GM18870 (cell line): Measurements from ENCODE around the gene DEAF1.

ENCODE experiments used
- ATAC-seq: cut with Tn5 transposase; IDR thresholded peaks from one replicate; pipeline ENCODE4 v1.9.1; 2021; ENCODE audit warnings: moderate library complexity; ENCODE audit not compliant: unreplicated experiment

Gene DEAF1

DNA sequence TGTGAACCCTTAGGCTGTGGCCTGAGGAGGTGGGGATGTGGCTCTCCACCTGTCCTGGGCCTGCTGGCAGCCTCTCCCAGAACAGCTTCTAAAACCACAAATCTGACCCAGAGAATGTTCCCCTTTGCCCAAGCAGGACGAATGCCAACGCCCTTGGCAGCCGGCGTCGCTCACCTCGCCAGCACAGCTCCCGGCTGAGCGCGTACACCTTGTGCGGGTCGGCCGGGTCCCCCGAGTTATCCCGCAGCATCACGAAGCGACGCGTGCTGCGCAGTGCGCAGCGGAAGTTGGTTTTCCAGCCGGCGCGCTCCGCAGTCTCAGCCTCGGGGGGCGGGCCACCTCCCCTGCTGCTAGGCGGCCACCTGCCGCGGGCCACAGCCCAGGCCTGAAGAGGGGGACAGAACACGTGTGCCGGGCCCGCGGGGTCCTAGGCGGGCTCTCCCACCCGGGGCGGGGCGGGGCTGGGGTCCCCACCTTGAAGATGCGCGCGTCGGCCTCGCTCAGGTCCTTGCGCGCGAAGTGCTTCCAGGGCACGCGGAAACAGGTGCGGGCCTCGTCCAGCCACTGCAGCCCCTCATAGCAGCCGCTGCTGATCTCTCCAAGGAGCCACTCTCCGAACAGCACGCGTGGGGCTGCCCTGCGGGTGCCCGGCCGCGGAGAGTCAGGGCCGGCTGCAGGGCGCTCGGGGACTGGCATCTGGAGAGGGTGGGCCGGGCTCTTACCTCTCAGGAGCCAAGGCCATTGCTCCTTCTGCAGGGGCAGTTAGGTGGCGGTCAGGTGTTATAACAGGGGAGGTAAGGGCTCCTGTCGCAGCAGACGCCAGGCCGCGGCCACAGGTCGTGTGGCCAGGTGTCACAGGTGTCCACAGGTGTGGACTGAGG, 80.2 kb downstream of the DEAF1 start:
- ATAC-seq: peak; percentile 2

DNA sequence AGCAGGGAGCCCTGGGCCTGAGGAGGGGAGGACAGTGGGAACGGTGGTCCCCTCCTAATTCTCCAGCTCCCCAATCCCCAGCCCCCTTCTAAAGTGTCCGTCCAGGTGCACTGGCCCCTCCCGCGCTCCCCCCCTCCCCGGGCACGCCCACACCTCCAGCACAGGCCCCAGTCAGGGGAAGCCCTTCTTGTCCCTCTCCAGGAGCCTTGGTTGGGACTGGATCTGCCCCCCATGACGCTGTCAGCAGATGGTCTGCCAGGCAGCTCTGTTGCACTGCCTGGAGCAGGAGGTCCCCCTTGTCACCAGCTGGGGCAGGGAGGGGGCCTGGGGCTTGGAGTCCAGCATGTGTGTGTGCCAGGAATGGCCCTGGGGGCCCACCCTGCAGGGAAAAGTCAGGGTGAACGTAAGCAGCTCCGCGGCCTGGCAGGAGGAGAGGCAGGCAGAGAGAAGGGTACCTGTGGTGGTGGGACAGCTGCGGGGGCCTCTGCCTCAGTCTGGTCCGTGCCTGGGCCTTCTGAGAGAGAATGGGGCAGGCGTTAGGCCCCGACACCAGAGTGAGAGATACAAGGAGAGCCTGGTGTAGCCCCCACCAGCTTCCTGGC, 80.9 kb downstream of the DEAF1 start:
- ATAC-seq: no peak

DNA sequence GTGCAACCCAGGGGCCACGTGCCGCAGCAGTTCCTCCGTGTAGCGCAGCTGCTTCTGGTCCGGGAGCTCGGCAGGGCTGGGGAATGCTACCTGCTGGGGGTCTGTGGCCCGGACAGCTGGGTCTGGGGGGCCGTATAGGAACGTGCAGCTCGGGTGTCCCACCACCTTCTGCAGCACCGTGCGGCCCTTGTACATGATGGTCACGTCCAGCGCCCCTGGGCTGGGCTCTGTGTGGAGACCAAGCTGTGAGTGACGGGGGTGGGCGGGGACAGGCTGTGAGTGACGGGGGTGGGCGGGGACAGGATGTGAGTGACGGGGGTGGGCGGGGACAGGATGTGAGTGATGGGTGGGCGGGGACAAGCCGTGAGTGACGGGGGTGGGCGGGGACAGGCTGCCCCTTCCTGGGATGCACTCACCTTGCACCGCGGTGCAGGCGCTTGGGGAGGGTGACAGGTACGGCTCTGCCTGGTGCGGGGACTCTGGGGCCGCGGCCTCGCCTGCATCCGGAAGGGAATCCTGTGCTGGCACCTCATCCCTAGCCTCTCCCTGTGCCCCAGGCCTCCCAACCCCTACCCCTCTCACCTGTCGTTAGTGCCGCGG, 81.6 kb downstream of the DEAF1 start:
- no peak for ATAC-seq

DNA sequence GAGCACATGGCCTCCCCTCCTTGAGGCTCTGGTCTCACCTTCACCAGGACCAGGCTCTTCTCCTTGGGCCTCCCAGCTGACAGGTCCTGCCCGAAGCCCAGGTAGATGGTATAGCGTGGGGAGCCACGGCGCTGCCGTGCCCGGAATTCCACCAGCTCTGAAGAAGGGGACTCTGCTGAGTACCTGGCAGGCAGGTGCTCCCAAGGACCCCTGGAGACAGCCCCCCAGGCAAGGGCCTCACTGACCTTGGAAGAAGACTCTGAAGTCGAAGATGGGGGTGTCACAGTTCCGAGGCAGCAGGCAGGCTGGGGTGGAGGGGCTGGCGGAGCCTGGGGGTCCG, 82.1 kb downstream of the DEAF1 start:
- ATAC-seq: no peak

DNA sequence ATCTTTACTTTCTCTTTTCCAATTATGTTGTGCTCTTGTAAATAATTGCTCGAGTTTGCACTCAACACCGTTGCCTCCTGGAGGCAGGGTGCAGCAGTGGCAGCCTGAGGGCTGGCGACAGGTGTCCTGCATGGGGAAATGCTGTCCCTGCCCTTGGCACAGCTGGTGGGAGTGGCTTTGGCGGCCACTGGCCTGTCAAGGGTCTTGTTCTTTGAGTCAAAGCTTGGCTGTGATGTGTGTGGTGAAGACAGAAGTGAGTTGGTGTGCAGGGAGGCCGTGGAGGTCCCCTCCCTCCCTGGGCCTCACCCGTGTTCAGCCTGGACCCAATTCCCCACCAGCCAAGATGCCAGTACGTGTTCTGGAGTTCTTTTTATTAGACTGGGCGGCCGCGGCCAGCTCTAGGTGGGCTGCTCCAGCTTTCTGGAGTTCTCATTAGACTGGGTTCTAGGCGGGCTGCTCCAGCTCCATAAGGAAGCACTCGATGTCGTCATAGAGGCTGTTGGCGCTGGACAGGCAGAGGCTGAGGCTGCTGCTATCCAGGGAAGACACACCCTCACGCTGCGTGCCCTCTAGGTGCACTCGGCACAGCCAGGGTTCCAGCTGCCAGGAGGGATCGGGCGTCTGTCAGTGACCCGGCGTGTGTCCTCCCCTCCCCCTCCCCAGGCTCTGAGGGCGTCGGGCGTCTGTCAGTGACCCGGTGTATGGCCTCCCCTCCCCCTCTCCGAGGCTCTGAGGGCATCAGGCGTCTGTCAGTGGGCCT, 82.6 kb downstream of the DEAF1 start:
- no peak for ATAC-seq

DNA sequence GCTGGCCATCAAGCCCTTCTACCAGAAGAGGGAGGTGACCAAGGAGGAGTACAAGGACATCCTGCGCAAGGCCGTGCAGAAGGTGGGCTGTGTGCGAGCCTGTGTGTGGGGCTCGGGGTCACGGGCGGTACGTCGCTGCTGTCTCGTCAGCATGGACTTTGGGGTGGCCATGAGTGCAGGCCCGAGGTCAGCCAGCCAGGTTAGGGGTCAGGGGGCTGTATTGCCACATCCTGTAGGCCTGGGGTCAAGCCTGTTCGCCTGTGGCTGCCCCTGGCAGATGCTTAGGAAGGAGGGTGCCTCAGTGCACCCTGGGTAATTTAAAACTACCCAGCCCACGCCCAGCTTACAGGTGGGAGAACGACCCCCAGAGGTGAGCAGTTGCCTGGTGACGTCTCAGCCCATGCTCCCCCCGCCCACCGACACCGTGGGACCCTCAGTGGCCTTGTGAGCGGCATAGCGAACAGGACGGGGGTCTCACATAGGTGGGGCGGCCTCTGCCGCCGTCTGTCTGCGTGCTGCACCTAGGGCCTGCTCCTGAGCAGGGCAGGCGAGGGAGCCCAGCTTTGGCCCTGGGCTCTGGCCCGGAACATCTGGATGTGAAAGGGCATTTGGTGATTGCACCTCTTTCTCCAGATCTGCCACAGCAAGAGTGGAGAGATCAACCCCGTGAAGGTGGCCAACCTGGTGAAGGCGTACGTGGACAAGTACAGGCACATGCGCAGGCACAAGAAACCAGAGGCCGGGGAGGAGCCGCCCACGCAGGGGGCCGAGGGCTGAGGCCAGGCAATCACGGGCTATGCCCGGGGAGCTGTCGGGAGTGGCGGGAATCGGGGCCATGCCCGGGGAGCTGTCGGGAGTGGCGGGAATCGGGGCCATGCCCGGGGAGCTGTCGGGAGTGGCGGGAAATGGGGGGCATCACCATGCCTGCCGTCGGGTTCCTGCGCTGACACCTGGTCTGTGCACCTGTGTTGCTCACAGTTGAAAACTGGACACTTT, 83.7 kb downstream of the DEAF1 start:
- ATAC-seq: no peak

DNA sequence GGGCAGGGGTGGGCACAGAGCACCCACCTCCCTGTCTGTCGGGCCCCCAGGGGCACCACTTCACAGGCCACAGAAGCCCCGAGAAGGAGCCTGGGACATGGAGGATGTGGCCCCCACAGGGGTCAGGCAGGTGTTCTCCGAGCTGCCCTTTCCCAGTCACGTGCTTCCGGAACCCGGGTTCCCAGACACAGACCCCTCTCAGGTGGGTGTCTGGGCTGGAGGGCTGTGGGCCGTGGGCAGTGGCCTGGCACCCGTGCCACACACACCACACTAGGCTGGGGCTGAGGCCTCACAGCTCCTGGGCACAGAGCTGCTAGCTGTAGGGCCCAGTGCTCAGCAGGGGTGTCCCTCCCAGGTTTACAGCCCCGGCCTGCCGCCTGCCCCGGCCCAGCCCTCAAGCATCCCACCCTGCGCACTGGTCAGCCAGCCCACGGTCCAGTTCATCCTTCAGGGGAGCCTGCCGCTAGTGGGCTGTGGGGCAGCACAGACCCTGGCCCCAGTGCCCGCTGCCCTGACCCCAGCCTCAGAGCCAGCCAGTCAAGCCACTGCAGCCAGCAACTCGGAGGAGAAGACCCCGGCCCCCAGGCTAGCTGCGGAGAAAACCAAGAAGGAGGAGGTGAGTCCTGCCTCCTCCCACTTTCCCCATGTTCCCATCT, 84.7 kb downstream of the DEAF1 start:
- no peak for ATAC-seq

DNA sequence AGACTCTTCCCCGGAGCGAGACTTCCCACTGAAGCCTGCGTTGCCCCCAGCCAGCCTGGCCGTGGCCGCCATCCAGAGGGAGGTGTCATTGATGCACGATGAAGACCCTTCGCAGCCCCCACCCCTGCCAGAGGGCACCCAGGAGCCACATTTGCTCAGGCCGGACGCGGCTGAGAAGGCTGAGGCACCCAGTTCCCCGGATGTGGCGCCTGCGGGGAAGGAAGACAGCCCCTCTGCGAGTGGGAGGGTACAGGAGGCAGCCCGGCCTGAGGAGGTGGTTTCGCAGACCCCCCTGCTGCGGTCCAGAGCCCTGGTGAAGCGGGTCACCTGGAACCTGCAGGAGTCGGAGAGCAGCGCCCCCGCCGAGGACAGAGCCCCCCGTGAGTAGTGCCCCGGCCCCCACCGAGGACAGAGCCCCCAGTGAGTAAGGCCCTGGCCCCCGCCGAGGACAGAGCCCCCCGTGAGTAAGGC, 85.6 kb downstream of the DEAF1 start:
- ATAC-seq: no peak

DNA sequence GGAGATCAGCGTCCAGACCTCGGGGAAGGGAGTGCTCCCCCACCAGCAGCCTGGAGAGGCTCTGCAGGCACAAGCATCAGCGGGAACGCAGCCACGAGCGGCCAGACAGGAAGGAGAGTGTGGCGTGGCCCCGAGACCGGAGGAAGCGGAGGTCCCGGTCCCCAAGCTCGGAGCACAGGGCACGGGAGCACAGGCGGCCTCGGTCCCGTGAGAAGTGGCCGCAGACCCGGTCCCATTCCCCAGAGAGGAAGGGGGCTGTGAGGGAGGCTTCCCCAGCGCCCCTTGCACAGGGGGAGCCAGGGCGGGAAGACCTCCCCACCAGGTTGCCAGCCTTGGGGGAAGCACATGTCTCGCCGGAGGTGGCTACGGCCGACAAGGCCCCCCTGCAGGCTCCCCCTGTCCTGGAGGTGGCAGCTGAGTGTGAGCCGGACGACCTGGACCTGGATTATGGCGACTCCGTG, 86.2 kb downstream of the DEAF1 start:
- no peak for ATAC-seq

DNA sequence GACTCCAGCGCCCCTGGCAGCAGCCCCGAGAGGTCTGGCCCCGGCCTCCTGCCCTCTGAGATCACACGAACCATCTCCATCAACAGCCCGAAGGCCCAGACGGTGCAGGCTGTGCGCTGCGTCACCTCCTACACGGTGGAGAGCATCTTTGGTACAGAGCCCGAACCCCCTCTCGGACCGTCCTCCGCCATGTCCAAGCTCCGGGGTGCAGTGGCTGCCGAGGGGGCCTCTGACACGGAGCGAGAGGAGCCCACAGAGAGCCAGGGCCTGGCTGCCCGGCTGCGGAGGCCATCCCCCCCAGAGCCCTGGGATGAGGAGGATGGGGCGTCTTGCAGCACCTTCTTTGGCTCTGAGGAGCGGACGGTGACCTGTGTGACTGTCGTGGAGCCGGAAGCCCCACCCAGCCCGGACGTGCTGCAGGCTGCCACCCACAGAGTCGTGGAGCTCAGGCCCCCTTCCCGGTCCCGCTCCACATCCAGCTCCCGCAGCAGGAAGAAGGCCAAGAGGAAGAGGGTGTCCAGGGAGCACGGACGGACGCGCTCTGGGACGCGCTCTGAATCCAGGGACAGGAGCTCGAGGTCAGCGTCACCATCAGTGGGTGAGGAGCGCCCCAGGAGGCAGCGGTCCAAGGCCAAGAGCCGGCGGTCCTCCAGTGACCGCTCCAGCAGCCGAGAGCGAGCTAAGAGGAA, 86.9 kb downstream of the DEAF1 start:
- ATAC-seq: no peak

DNA sequence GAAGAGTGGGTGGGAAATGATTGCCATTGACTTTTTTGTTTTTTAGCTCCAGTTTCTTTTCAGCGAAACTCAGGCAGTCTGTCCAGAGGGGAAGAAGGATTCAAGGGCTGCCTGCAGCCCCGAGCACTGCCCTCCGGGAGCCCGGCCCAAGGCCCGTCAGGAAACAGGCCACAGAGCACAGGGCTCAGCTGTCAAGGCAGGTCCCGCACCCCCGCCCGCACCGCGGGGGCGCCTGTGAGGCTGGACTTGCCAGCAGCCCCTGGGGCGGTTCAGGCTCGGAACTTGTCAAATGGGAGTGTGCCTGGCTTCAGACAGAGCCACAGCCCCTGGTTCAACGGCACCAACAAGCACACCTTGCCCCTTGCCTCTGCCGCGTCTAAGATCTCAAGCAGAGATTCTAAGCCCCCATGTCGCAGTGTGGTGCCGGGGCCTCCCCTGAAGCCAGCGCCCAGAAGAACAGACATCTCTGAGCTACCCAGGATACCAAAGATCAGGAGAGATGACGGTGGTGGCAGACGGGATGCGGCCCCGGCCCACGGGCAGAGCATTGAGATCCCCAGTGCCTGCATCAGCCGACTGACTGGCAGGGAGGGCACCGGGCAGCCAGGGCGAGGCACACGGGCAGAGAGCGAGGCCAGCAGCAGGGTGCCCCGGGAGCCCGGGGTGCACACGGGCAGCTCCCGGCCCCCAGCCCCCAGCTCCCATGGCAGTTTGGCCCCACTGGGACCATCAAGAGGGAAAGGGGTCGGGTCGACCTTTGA, 87.8 kb downstream of the DEAF1 start:
- no peak for ATAC-seq

DNA sequence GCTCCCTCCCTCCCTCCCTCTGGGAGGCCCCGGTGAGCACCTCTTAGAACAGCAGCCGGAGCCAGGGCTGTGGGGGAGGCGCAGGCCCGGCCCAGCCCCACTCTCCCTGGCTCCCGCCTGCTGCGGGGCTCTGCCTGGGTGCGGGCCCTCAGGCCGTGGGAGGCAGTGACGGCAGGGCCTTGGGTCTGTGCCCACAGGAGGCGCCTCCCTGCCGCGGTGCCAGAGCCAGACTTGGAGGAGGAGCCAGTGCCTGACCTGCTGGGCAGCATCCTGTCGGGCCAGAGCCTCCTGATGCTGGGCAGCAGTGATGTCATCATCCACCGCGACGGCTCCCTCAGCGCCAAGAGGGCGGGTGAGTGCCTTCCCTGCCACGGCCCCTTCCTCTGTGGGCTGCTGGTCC, 88.8 kb downstream of the DEAF1 start:
- no peak for ATAC-seq

DNA sequence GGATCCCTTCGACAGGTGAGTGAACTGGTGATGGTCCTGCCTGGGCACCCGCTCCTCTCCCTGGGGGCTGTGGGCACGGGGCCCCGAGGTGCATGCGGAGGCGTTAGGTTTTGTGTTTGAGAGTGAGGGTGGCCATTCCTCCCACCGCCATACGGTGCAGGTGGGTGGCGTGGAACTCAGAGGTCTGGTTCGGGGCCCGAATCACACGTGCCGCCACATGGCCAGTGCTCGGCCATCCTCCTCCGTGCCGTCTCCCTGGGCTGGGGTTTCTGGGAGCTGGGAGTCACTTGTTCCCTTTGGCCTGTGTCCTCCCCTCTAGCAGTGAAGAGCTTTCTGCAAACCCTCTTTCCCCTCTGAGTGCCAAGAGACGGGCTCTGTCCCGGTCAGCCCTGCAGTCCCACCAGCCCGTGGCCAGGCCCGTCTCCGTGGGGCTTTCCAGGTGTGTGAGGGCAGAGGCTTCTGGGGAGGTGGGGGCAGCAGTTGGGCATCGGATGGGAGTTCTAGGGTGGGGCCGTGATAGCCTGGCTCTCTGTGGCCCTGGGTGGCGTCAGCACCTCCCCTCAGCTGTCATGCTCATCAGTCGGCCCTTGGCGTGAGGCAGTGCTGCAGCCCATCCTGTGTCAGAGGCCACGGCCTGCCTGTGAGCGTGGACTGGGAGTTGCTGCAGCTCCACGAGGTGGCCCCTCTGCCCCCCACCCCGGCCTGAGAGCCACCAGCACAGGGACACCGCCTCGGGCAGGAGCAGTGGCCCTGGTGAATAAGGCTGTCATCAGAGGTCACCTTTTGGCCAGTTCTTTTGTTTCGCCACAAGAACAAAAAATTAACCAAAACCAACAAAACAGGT, 89.5 kb downstream of the DEAF1 start:
- ATAC-seq: no peak

DNA sequence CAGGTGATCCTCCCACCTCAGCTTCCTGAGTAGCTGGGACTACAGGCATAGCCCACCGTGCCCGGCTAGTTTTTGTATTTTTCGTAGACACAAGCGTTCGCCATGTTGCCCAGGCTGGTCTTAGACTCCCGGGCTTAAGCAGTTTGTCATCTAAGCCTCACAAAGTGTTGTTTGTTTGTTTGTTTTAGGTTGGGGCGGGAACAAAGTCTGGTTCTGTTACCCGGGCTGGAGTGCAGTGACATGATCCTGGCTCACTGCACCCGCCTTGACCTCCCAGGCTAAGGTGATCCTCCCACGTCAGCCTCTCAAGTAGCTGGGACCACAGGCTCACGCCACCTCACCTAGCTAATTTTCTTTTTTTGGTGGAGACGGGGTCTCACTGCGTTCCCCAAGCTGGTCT, 91.9 kb downstream of the DEAF1 start:
- no peak for ATAC-seq

DNA sequence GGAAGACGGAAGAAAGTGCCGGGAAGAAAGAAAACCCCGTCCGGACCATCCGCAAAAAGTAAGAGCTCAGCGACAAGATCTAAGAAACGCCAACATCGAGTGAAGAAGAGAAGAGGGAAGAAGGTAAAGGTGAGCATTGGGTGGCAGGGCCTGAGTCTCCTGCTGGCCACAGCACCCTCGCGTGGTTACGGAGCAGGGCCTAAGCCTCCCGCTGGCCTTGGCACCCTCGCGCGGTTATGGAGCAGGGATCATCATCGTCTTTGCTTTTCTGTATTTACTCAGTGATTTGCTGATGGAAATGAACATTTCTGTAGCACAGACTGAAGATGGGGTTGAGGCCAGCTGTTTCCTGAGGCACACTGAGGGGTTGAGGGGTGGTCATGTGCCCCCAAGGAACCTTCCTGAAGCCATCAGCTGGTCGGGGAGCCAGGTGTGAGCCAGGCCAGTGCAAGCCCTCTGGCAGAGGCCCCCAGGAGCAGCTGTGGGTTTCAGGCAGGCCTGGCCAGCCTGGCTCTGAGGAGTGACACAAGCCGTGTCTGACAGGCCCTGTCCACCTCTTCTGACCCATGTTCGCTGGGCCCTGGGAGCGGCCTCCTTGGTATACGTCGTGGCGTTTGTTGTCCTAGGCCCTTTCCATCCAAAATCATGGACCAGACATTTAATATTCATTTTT, 93.3 kb downstream of the DEAF1 start:
- ATAC-seq: no peak

DNA sequence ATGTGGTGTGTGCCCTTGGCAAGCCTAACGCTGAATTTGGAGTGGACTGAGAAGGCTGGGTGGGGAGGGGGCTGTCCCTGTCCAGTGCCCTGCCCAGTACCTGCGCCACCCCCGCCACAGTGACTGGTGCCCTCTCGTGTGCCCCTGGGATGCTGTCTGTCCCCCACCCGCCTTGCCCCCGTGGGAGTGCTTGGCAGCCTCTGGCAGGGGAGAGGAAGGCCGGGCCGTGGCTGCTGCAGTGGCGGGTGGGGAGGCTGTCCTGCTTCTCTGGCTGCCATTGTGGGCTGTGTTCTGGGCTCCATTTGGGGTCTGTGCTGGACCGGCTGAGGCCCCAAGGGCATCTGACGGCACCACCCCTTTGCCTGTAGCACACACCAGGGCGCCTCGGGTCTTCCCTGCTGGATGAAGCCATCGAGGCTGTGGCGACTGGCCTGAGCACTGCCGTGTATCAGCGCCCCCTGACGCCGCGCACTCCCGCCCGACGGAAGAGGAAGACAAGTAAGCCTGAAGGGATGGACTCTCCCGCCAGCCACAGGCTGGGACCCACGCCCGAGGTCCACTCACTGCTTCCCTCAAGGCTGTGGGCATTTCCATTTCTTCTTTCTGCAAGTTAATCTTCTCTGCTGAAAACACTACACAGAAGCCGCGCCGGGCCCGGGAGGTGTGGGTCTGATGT, 96.9 kb downstream of the DEAF1 start:
- no peak for ATAC-seq
